Measurements from ENCODE around the gene LONRF2. TPM values are rescaled to one million over a fixed set of nuclear protein-coding genes. Genes with fewer than 3 reads are reported as not detected.

LONRF2 gene
- total RNA-seq, 2 experiments from 2014 or later: 0.06 to 0.08 TPM

GRCh38 chr2:100246163-100247145, 75.8 kb downstream of the LONRF2 start:
- peaks cover 0 to 5% of the 10 kb centered on the region in 2 experiments for H3K9me3 ChIP-seq (ENCODE audit: control insufficient read depth in 1 of 2, insufficient read depth in 1 of 2, low read length in 2 of 2)
- TF ChIP-seq CTCF (IDR thresholded peaks at IDR 0.05): peak; percentile 21
- no peak overlapping the region for H3K27ac Mint-ChIP-seq
- H3K36me3 ChIP-seq (ENCODE audit: insufficient read depth, low read length): no peaks in the 10 kb centered on the region
- peaks cover 10% of the 10 kb centered on the region for H3K27me3 Mint-ChIP-seq
- peaks cover 0 to 3% of the 10 kb centered on the region in 2 experiments for H3K27me3 ChIP-seq (ENCODE audit: control insufficient read depth in 1 of 2, insufficient read depth in 2 of 2, low read length in 2 of 2)
- H3K9me3 Mint-ChIP-seq: no peaks in the 10 kb centered on the region
- no peaks in the 10 kb centered on the region for H3K4me1 Mint-ChIP-seq (ENCODE audit: low read depth)
- intact Hi-C loops (cut with DNase I, micrococcal nuclease): no loop called here
- ChIA-PET CTCF (interaction anchor here (0.9 to 1.7 kb wide), 2 partner anchors 687 to 688 kb away, joined by 3 to 5 read pairs; no protein-coding TSS in a partner anchor), POLR2A (no interaction called here)
- H3K4me3 ChIP-seq (ENCODE audit: low read length): no peak overlapping the region
- DNase-seq (peak in 3 of 14 experiments; percentile 5 to 61 (median 56)), ATAC-seq (ENCODE audit: poor library complexity) (no peak)
- H3K27ac ChIP-seq (ENCODE audit: low read depth in 1 of 2, low read length in 2 of 2): no peak overlapping the region
- no peak overlapping the region for H3K4me3 Mint-ChIP-seq
- H3K36me3 Mint-ChIP-seq (ENCODE audit: low read depth): no peaks in the 10 kb centered on the region
- H3K4me1 ChIP-seq (ENCODE audit: insufficient read depth, low read length): no peaks in the 10 kb centered on the region

GRCh38 chr2:100245681-100246080, 76.6 kb downstream of the LONRF2 start:
- TF ChIP-seq CTCF (IDR thresholded peaks at IDR 0.05): no peak
- H3K27me3 Mint-ChIP-seq: peaks cover 10% of the 10 kb centered on the region
- H3K4me3 ChIP-seq (ENCODE audit: low read length): no peak overlapping the region
- H3K9me3 Mint-ChIP-seq: no peaks in the 10 kb centered on the region
- ChIA-PET CTCF (interaction anchor here (1.7 kb wide), 1 partner anchor 686 kb away, joined by 5 read pairs; no protein-coding TSS in a partner anchor), POLR2A (no interaction called here)
- no peak overlapping the region for H3K4me3 Mint-ChIP-seq
- H3K4me1 Mint-ChIP-seq (ENCODE audit: low read depth): no peaks in the 10 kb centered on the region
- no peak overlapping the region for H3K27ac ChIP-seq (ENCODE audit: low read depth in 1 of 2, low read length in 2 of 2)
- DNase-seq (no peak), ATAC-seq (ENCODE audit: poor library complexity) (no peak)
- H3K36me3 ChIP-seq (ENCODE audit: insufficient read depth, low read length): no peaks in the 10 kb centered on the region
- peaks cover 0 to 5% of the 10 kb centered on the region in 2 experiments for H3K9me3 ChIP-seq (ENCODE audit: control insufficient read depth in 1 of 2, insufficient read depth in 1 of 2, low read length in 2 of 2)
- no peaks in the 10 kb centered on the region for H3K4me1 ChIP-seq (ENCODE audit: insufficient read depth, low read length)
- H3K36me3 Mint-ChIP-seq (ENCODE audit: low read depth): no peaks in the 10 kb centered on the region
- intact Hi-C loops (cut with DNase I, micrococcal nuclease): no loop called here
- peaks cover 0 to 3% of the 10 kb centered on the region in 2 experiments for H3K27me3 ChIP-seq (ENCODE audit: control insufficient read depth in 1 of 2, insufficient read depth in 2 of 2, low read length in 2 of 2)
- no peak overlapping the region for H3K27ac Mint-ChIP-seq

GRCh38 chr2:100244881-100245605, 77.3 kb downstream of the LONRF2 start:
- ATAC-seq (ENCODE audit: poor library complexity): no peak
- Histone ChIP-seq H3K4me1 (ENCODE audit: insufficient read depth, low read length) (no peaks in the 10 kb centered on the region), H3K27ac (ENCODE audit: low read depth in 1 of 2, low read length in 2 of 2) (no peak overlapping the region), H3K36me3 (ENCODE audit: insufficient read depth, low read length) (no peaks in the 10 kb centered on the region), H3K27me3 (ENCODE audit: control insufficient read depth in 1 of 2, insufficient read depth in 2 of 2, low read length in 2 of 2) (peaks cover 0 to 3% of the 10 kb centered on the region in 2 experiments), H3K9me3 (ENCODE audit: control insufficient read depth in 1 of 2, insufficient read depth in 1 of 2, low read length in 2 of 2) (peaks cover 0 to 5% of the 10 kb centered on the region in 2 experiments), H3K4me3 (ENCODE audit: low read length) (no peak overlapping the region)
- intact Hi-C loops (cut with DNase I, micrococcal nuclease): loop anchor here in 1 of 2 experiments (5.0 kb wide), 1 partner anchor 428 kb away; no protein-coding TSS in a partner anchor
- Mint-ChIP-seq H3K4me1 (ENCODE audit: low read depth) (no peaks in the 10 kb centered on the region), H3K9me3 (no peaks in the 10 kb centered on the region), H3K4me3 (no peak overlapping the region), H3K27ac (no peak overlapping the region), H3K36me3 (ENCODE audit: low read depth) (no peaks in the 10 kb centered on the region), H3K27me3 (peaks cover 10% of the 10 kb centered on the region)
- ChIA-PET CTCF (interaction anchor here (1.7 kb wide), 1 partner anchor 686 kb away, joined by 5 read pairs; no protein-coding TSS in a partner anchor), POLR2A (no interaction called here)
- no peak for TF ChIP-seq CTCF (IDR thresholded peaks at IDR 0.05)
- no peak for DNase-seq

Data from CD4-positive, alpha-beta T cell (primary cell).